PC-9 (cell line): ENCODE data around the gene AQP12B. TPM values are rescaled to one million over a fixed set of nuclear protein-coding genes. Genes with fewer than 3 reads are reported as not detected.

Experiments
- BruUV-seq: library from RNA; stranded (reverse); fragments of 400-500 nt; replicated peaks from 2 replicates; lab custom pipeline; 2021; lab: Mats Ljungman, UMichigan
- CTCF ChIA-PET: fragments of 300-600 bp; sonication (Branson Sonifier 250); formaldehyde crosslinking; loops from one replicate; lab custom pipeline; 2022; ENCODE audit warnings: antibody characterized with exemption; lab: Charles Lee
- POLR2A ChIA-PET: fragments of 300-600 bp; sonication (Branson Sonifier 250); formaldehyde crosslinking; loops from one replicate; lab custom pipeline; 2022; ENCODE audit warnings: antibody characterized with exemption; ENCODE audit not compliant: unreplicated experiment; lab: Charles Lee
- DNase-seq, 2 experiments: peaks; one replicate each; pipeline versions ENCODE4 v3.0.0 to v3.0.0-alpha.2; 2015 to 2022; ENCODE audit warnings: mixed read lengths in 1 of 2
- H2AFZ ChIP-seq: fragments of 200-600 bp; sonication (generic); 2 replicates; pipeline ENCODE4 v1.8.1; 2017; ENCODE audit warnings: antibody characterized with exemption
- H3F3A ChIP-seq: fragments of 200-600 bp; sonication (generic); 2 replicates; pipeline ENCODE4 v1.8.1; 2017; ENCODE audit warnings: antibody characterized with exemption, mild to moderate bottlenecking, low read depth; ENCODE audit not compliant: insufficient read depth
- H3K27ac ChIP-seq: fragments of 200-600 bp; sonication (generic); 2 replicates; pipeline ENCODE4 v1.6.1; 2016; ENCODE audit warnings: mixed run types
- H3K27me3 ChIP-seq: fragments of 200-600 bp; sonication (generic); 2 replicates; pipeline ENCODE4 v1.6.1; 2016; ENCODE audit warnings: low read depth, mixed run types; ENCODE audit not compliant: insufficient read depth
- H3K36me3 ChIP-seq: fragments of 200-600 bp; sonication (generic); 2 replicates; pipeline ENCODE4 v1.6.1; 2016; ENCODE audit warnings: low read depth, mixed run types
- H3K4me1 ChIP-seq: fragments of 200-600 bp; sonication (generic); replicated peaks from 2 replicates; pipeline ENCODE4 v1.6.1; 2016; ENCODE audit warnings: mixed run types; ENCODE audit not compliant: insufficient read depth
- H3K4me2 ChIP-seq: fragments of 200-600 bp; sonication (generic); 2 replicates; pipeline ENCODE4 v1.6.1; 2017; ENCODE audit warnings: mixed run types
- H3K4me3 ChIP-seq: fragments of 200-600 bp; sonication (generic); 2 replicates; pipeline ENCODE4 v1.6.1; 2016; ENCODE audit warnings: mixed run types
- H3K79me2 ChIP-seq: fragments of 200-600 bp; sonication (generic); 2 replicates; pipeline ENCODE4 v1.6.1; 2017; ENCODE audit warnings: low read depth, mixed run types
- H3K9me2 ChIP-seq: fragments of 200-600 bp; sonication (generic); 2 replicates; pipeline ENCODE4 v1.8.1; 2017; ENCODE audit warnings: mild to moderate bottlenecking; ENCODE audit not compliant: insufficient read depth
- H3K9me3 ChIP-seq: fragments of 200-600 bp; sonication (generic); 2 replicates; pipeline ENCODE4 v1.8.1; 2016; ENCODE audit warnings: low read depth; ENCODE audit not compliant: insufficient read depth
- H4K20me1 ChIP-seq: fragments of 200-600 bp; sonication (generic); 2 replicates; pipeline ENCODE4 v1.8.1; 2017; ENCODE audit not compliant: insufficient read depth
- CTCF ChIP-seq: fragments of 200-600 bp; sonication (generic); conservative IDR thresholded peaks from 2 replicates; pipeline ENCODE4 v1.6.1; 2017; ENCODE audit warnings: mixed run types, antibody characterized with exemption, mild to moderate bottlenecking, moderate library complexity
- EZH2 ChIP-seq: fragments of 200-600 bp; sonication (generic); IDR thresholded peaks from 2 replicates; pipeline ENCODE4 v1.8.0; 2017; ENCODE audit warnings: antibody characterized with exemption, low read depth
- intact Hi-C: fragments of 100-400 bp; cut with micrococcal nuclease; formaldehyde crosslinking; loops from one replicate; pipeline ENCODE4 v1.10.0; 2022; ENCODE audit not compliant: unreplicated experiment
- total RNA-seq: library from RNA; stranded (reverse); gene quantifications from 2 replicates; pipeline ENCODE4 v1.2.3, GENCODE V29; 2021

The AQP12B gene
- total RNA-seq, 1 experiment from 2014 or later: not detected

DNA sequence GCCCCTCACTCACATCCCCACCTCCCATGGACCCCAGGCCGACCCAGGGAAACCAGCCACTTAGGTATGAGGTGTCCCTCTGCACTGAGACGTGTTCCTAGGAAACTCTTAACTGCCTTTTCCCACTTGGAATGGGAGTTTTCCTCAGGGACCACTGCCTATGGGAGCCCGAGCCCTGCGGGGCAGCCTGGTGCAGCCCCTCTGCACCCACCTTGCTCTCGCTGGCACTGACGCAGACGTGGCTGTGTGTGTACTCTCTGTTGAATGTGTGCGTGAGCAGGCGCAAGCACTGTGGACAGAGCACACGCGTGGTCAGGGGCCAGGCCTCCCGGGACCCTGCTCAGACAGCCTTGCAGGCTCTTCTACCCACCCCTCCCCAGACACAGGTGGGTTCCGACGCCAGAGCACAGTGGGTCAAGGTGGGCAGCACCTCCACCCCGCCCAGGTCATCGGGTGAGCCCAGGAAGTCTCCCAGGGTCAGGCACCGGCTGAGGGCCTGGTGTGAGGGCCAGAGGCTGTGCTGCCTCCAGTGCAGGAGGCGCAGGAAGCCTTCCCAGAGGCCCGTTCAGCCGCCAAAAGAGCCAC, 39.0 kb upstream of the AQP12B start:
- ChIA-PET POLR2A (no interaction called here), CTCF (interaction anchor here (0.7 kb wide), 1 partner anchor 106 kb away, joined by 4 read pairs; no protein-coding TSS in a partner anchor)
- intact Hi-C loops: no loop called here
- Histone ChIP-seq H3K9me3 (no peaks in the 10 kb centered on the region), H3K79me2 (no peaks in the 10 kb centered on the region), H3K4me1 (no peaks in the 10 kb centered on the region), H3K27me3 (peaks cover 100% of the 10 kb centered on the region), H3F3A (no peaks in the 10 kb centered on the region), H3K4me3 (no peak overlapping the region), H3K36me3 (no peaks in the 10 kb centered on the region), H3K27ac (no peak overlapping the region), H4K20me1 (peaks cover 6% of the 10 kb centered on the region), H3K9me2 (no peaks in the 10 kb centered on the region), H2AFZ (no peak overlapping the region), H3K4me2 (no peak overlapping the region)
- DNase-seq: no peak
- BruUV-seq: no TSS peak
- no peak for TF ChIP-seq EZH2
- TF ChIP-seq CTCF: no peak

GRCh38 chr2:240720686-240721595, 38.3 kb upstream of the AQP12B start:
- Histone ChIP-seq H3K36me3 (no peaks in the 10 kb centered on the region), H3K9me3 (no peaks in the 10 kb centered on the region), H4K20me1 (peaks cover 6% of the 10 kb centered on the region), H3K4me2 (no peak overlapping the region), H3K4me1 (no peaks in the 10 kb centered on the region), H2AFZ (no peak overlapping the region), H3K27me3 (peaks cover 100% of the 10 kb centered on the region), H3K9me2 (no peaks in the 10 kb centered on the region), H3K4me3 (no peak overlapping the region), H3K27ac (no peak overlapping the region), H3F3A (no peaks in the 10 kb centered on the region), H3K79me2 (no peaks in the 10 kb centered on the region)
- intact Hi-C loops: no loop called here
- BruUV-seq: no TSS peak
- DNase-seq: no peak
- ChIA-PET CTCF (interaction anchor here (0.7 kb wide), 1 partner anchor 107 kb away, joined by 4 read pairs; no protein-coding TSS in a partner anchor), POLR2A (no interaction called here)
- TF ChIP-seq CTCF: no peak
- TF ChIP-seq EZH2: no peak

- H3K4me2 ChIP-seq: no peak overlapping the region
- no TSS peak for BruUV-seq
- no peaks in the 10 kb centered on the region for H3K36me3 ChIP-seq
- ChIA-PET POLR2A (no interaction called here), CTCF (interaction anchor here (0.6 kb wide), 1 partner anchor 232 kb away, joined by 3 read pairs; no protein-coding TSS in a partner anchor)
- no peaks in the 10 kb centered on the region for H3K9me2 ChIP-seq
- no peak for DNase-seq
- intact Hi-C loops: no loop called here
- no peak for TF ChIP-seq CTCF
- no peak for TF ChIP-seq EZH2
- no peaks in the 10 kb centered on the region for H3K4me1 ChIP-seq
- H3K79me2 ChIP-seq: no peaks in the 10 kb centered on the region
- H3F3A ChIP-seq: no peaks in the 10 kb centered on the region
- peaks cover 100% of the 10 kb centered on the region for H3K27me3 ChIP-seq
- peaks cover 2% of the 10 kb centered on the region for H4K20me1 ChIP-seq
- no peak overlapping the region for H2AFZ ChIP-seq
- no peak overlapping the region for H3K4me3 ChIP-seq
- no peak overlapping the region for H3K27ac ChIP-seq
- no peaks in the 10 kb centered on the region for H3K9me3 ChIP-seq
Measured at GRCh38 chr2:240719676-240720545, 37.2 kb upstream of the AQP12B start.
